Measurements from ENCODE around the gene COX7B. TPM values are rescaled to one million over a fixed set of nuclear protein-coding genes. Genes with fewer than 3 reads are reported as not detected.
"Not testable (repeated sequence)": the region's sequence is repeated elsewhere in the genome, so short reads cannot be mapped to it uniquely, and the experiment has no call there.

Gene COX7B
- total RNA-seq: 362 and 441 TPM in 2 replicates

GRCh38 chrX:77899081-77899828 lies at the start of gene COX7B:
Gene COX7B (plus strand): TSS chrX:77899468. CDS start chrX:77899554, 86 bp downstream.
- DNase-seq (ENCODE audit: low read depth in 2 of 2): peak; percentile 93 to 95

- DNase-seq (ENCODE audit: low read depth in 2 of 2): no peak
These were observed 23.9 kb upstream of the COX7B start for GRCh38 chrX:77875372-77875771.

GRCh38 chrX:77881418-77881817 lies 17.9 kb upstream of the COX7B start:
- not testable (repeated sequence) for DNase-seq (ENCODE audit: low read depth in 2 of 2)

GRCh38 chrX:77892887-77893286 lies 6.4 kb upstream of the COX7B start:
- no peak for DNase-seq (ENCODE audit: low read depth in 2 of 2)

- no peak for DNase-seq (ENCODE audit: low read depth in 2 of 2)
These were observed 5.6 kb upstream of the COX7B start for GRCh38 chrX:77893713-77894112.

- peak; percentile 94 to 97 for DNase-seq (ENCODE audit: low read depth in 2 of 2)
These were observed 4.1 kb upstream of the COX7B start, which contains the start of gene MAGT1 for GRCh38 chrX:77894921-77895886. Gene MAGT1 (minus strand): TSS chrX:77895435. CDS start chrX:77895410, 25 bp downstream.

- DNase-seq (ENCODE audit: low read depth in 2 of 2): no peak
These were observed 1.4 kb downstream of the COX7B start for GRCh38 chrX:77900688-77901087.

- DNase-seq (ENCODE audit: low read depth in 2 of 2): no peak
These were observed 2.2 kb downstream of the COX7B start for GRCh38 chrX:77901506-77901905.

- peak; percentile 81 to 89 for DNase-seq (ENCODE audit: low read depth in 2 of 2)
These were observed 11.0 kb downstream of the COX7B start, which contains the start of gene ATP7A for GRCh38 chrX:77910108-77910840. Gene ATP7A (plus strand): TSS chrX:77910693. CDS start chrX:77971642, 60,949 bp downstream.

GRCh38 chrX:77917294-77917933 lies 18.1 kb downstream of the COX7B start:
- DNase-seq (ENCODE audit: low read depth in 2 of 2): no peak

GRCh38 chrX:77918568-77918967 lies 19.3 kb downstream of the COX7B start:
- no peak for DNase-seq (ENCODE audit: low read depth in 2 of 2)

GRCh38 chrX:77919370-77919769 lies 20.1 kb downstream of the COX7B start:
- DNase-seq (ENCODE audit: low read depth in 2 of 2): not testable (repeated sequence)

GRCh38 chrX:77922787-77923186 lies 23.5 kb downstream of the COX7B start:
- no peak for DNase-seq (ENCODE audit: low read depth in 2 of 2)

- DNase-seq (ENCODE audit: low read depth in 2 of 2): no peak
These were observed 25.1 kb downstream of the COX7B start for GRCh38 chrX:77924320-77924859.

GRCh38 chrX:77925764-77926163 lies 26.5 kb downstream of the COX7B start:
- no peak for DNase-seq (ENCODE audit: low read depth in 2 of 2)

GRCh38 chrX:77930581-77930980 lies 31.3 kb downstream of the COX7B start:
- DNase-seq (ENCODE audit: low read depth in 2 of 2): no peak

- no peak for DNase-seq (ENCODE audit: low read depth in 2 of 2)
These were observed 36.6 kb downstream of the COX7B start for GRCh38 chrX:77935886-77936285.

- no peak for DNase-seq (ENCODE audit: low read depth in 2 of 2)
These were observed 37.0 kb downstream of the COX7B start for GRCh38 chrX:77936299-77936698.

GRCh38 chrX:77937291-77937690 lies 38.0 kb downstream of the COX7B start:
- DNase-seq (ENCODE audit: low read depth in 2 of 2): peak in 1 of 2 donors; percentile 64

GRCh38 chrX:77938083-77938680 lies 38.9 kb downstream of the COX7B start:
- no peak for DNase-seq (ENCODE audit: low read depth in 2 of 2)
